RCC 7860 (cell line): Measurements from ENCODE around the gene ING2.
"Not testable (repeated sequence)": the region's sequence is repeated elsewhere in the genome, so short reads cannot be mapped to it uniquely, and the experiment has no call there.

Experiments used
- DNase-seq: peaks from one replicate; pipeline ENCODE4 v3.0.0-alpha.2; 2015; ENCODE audit warnings: low spot score
- FAIRE-seq: peaks from 2 replicates; lab custom pipeline; 2012; peaks lifted over from hg19 to GRCh38; lab: Jason Lieb, UNC

Gene ING2

GRCh38 chr4:183546376-183546775, 41.5 kb downstream of the ING2 start:
- DNase-seq (no peak), FAIRE-seq (no peak)

GRCh38 chr4:183548306-183548705, 43.4 kb downstream of the ING2 start:
- FAIRE-seq: no peak
- DNase-seq: no peak

GRCh38 chr4:183550345-183551093, 45.7 kb downstream of the ING2 start:
- no peak for FAIRE-seq
- DNase-seq: no peak

GRCh38 chr4:183552274-183553146, 47.7 kb downstream of the ING2 start:
- no peak for DNase-seq
- FAIRE-seq: no peak

GRCh38 chr4:183553147-183553478, 48.3 kb downstream of the ING2 start:
- not testable (repeated sequence) for FAIRE-seq, DNase-seq

GRCh38 chr4:183553601-183554345, 48.9 kb downstream of the ING2 start:
- DNase-seq: no peak
- no peak for FAIRE-seq

- FAIRE-seq: no peak
- no peak for DNase-seq
Measured at GRCh38 chr4:183554346-183554686, 49.5 kb downstream of the ING2 start.

GRCh38 chr4:183554878-183555585, 50.2 kb downstream of the ING2 start:
- FAIRE-seq (no peak), DNase-seq (no peak)

- FAIRE-seq (no peak), DNase-seq (no peak)
Measured at GRCh38 chr4:183556947-183557346, 52.1 kb downstream of the ING2 start.

- FAIRE-seq: no peak
Measured at GRCh38 chr4:183557611-183558010, 52.8 kb downstream of the ING2 start.

GRCh38 chr4:183558873-183559272, 54.0 kb downstream of the ING2 start:
- FAIRE-seq: no peak
- DNase-seq: no peak

More at GRCh38 chr4:183557611-183558010, 52.8 kb downstream of the ING2 start:
- DNase-seq: no peak

GRCh38 chr4:183561905-183562304, 57.0 kb downstream of the ING2 start:
- DNase-seq: no peak

More at GRCh38 chr4:183561905-183562304, 57.0 kb downstream of the ING2 start:
- no peak for FAIRE-seq
